IMR-90 (cell line): ENCODE measurements around the gene FAM180A. TPM values are rescaled to one million over a fixed set of nuclear protein-coding genes. Genes with fewer than 3 reads are reported as not detected.

Experiments
- ATAC-seq: fragments of 200-7000 bp; cut with Tn5 transposase; 2 replicates; pipeline ENCODE4 v1.9.1; 2020; ENCODE audit warnings: low read depth, mild to moderate bottlenecking, moderate library complexity
- BruUV-seq: library from RNA; stranded (reverse); fragments of 400-500 nt; replicated peaks from 2 replicates; lab custom pipeline; 2021; lab: Mats Ljungman, UMichigan
- CTCF ChIA-PET: fragments of 300-600 bp; formaldehyde crosslinking; extraction: SDS; loops from one replicate; lab custom pipeline; 2021; ENCODE audit warnings: antibody characterized with exemption; lab: Yijun Ruan, JAX
- POLR2A ChIA-PET: fragments of 300-600 bp; sonication (Branson Sonifier 250); formaldehyde crosslinking; loops from one replicate; lab custom pipeline; 2022; ENCODE audit warnings: antibody characterized with exemption; ENCODE audit not compliant: unreplicated experiment; lab: Charles Lee
- DNase-seq: peaks from one replicate; pipeline ENCODE4 v3.0.0; 2013
- H2AFZ ChIP-seq: replicated peaks from 2 replicates; pipeline ENCODE3; 2013; ENCODE audit warnings: low read length, mild to moderate bottlenecking; ENCODE audit not compliant: poor library complexity
- H2AK5ac ChIP-seq: 2 replicates; pipeline ENCODE4 v1.6.1; 2013; ENCODE audit warnings: low read depth, low read length, inconsistent platforms
- H2AK9ac ChIP-seq: replicated peaks from 2 replicates; pipeline ENCODE3; 2013; ENCODE audit warnings: mild to moderate bottlenecking, low read depth, low read length, moderate library complexity; ENCODE audit not compliant: poor library complexity
- H2BK120ac ChIP-seq: 2 replicates; pipeline ENCODE4 v1.6.1; 2013; ENCODE audit warnings: low read depth, low read length, inconsistent platforms
- H2BK15ac ChIP-seq: 3 replicates; pipeline ENCODE4 v1.6.1; 2013; ENCODE audit warnings: low read depth, low read length, inconsistent platforms
- H2BK20ac ChIP-seq: 2 replicates; pipeline ENCODE4 v1.6.1; 2013; ENCODE audit warnings: low read depth, mild to moderate bottlenecking, inconsistent platforms, low read length, moderate library complexity
- H2BK5ac ChIP-seq: 2 replicates; pipeline ENCODE4 v1.6.1; 2013; ENCODE audit warnings: mild to moderate bottlenecking, low read depth, low read length, inconsistent platforms; ENCODE audit not compliant: poor library complexity, severe bottlenecking
- H3K14ac ChIP-seq: replicated peaks from 2 replicates; pipeline ENCODE4 v1.6.1; 2013; ENCODE audit warnings: low read depth, low read length, inconsistent platforms
- H3K18ac ChIP-seq: 2 replicates; pipeline ENCODE4 v1.6.1; 2013; ENCODE audit warnings: low read depth, low read length, control low read depth
- H3K23ac ChIP-seq: 2 replicates; pipeline ENCODE4 v1.6.1; 2013; ENCODE audit warnings: low read depth, low read length, inconsistent platforms
- H3K27ac ChIP-seq: 2 replicates; pipeline ENCODE4 v1.5.1; 2013; ENCODE audit warnings: mild to moderate bottlenecking, control low read depth, low read length; ENCODE audit not compliant: insufficient read depth
- H3K27me3 ChIP-seq: 2 replicates; pipeline ENCODE4 v1.6.1; 2013; ENCODE audit warnings: low read length; ENCODE audit not compliant: control insufficient read depth, insufficient read depth
- H3K36me3 ChIP-seq: 2 replicates; pipeline ENCODE4 v1.6.1; 2013; ENCODE audit warnings: low read length, mixed read lengths; ENCODE audit not compliant: control insufficient read depth, insufficient read depth
- H3K4ac ChIP-seq: 2 replicates; pipeline ENCODE4 v1.6.1; 2013; ENCODE audit warnings: low read depth, low read length, inconsistent platforms
- H3K4me1 ChIP-seq: 2 replicates; pipeline ENCODE4 v1.6.1; 2013; ENCODE audit warnings: low read length, mixed read lengths; ENCODE audit not compliant: control insufficient read depth, insufficient read depth
- H3K4me2 ChIP-seq: 2 replicates; pipeline ENCODE4 v1.6.1; 2013; ENCODE audit warnings: low read depth, mild to moderate bottlenecking, control low read depth, low read length, moderate library complexity
- H3K4me3 ChIP-seq: 2 replicates; pipeline ENCODE4 v1.5.1; 2013; ENCODE audit warnings: low read depth, mild to moderate bottlenecking, control low read depth, low read length, moderate library complexity; ENCODE audit not compliant: insufficient read depth
- H3K56ac ChIP-seq: 2 replicates; pipeline ENCODE4 v1.6.1; 2013; ENCODE audit warnings: low read length, inconsistent platforms; ENCODE audit not compliant: insufficient read depth; ENCODE audit errors: extremely low read depth
- H3K79me1 ChIP-seq, 2 experiments: 2 replicates each; pipeline ENCODE4 v1.6.1; 2013; ENCODE audit warnings: low read length in 2 of 2, inconsistent platforms in 1 of 2, low read depth in 1 of 2
- H3K9ac ChIP-seq: 2 replicates; pipeline ENCODE4 v1.6.1; 2013; ENCODE audit warnings: low read depth, low read length, control low read depth
- H3K9me1 ChIP-seq: 2 replicates; pipeline ENCODE4 v1.6.1; 2013; ENCODE audit warnings: low read length, inconsistent platforms; ENCODE audit not compliant: insufficient read depth
- H3K9me3 ChIP-seq: 2 replicates; pipeline ENCODE4 v1.6.1; 2013; ENCODE audit warnings: low read length; ENCODE audit not compliant: control insufficient read depth, insufficient read depth
- H4K20me1 ChIP-seq: 2 replicates; pipeline ENCODE4 v1.6.1; 2013; ENCODE audit warnings: low read length, inconsistent platforms; ENCODE audit not compliant: insufficient read depth
- H4K5ac ChIP-seq: 2 replicates; pipeline ENCODE4 v1.6.1; 2013; ENCODE audit warnings: mild to moderate bottlenecking, low read depth, low read length, control low read depth
- H4K8ac ChIP-seq, 2 experiments: 2 replicates each; pipeline ENCODE4 v1.6.1; 2013; ENCODE audit warnings: low read depth in 2 of 2, low read length in 2 of 2, control low read depth in 1 of 2, inconsistent platforms in 1 of 2
- H4K91ac ChIP-seq: 2 replicates; pipeline ENCODE4 v1.6.1; 2013; ENCODE audit warnings: low read depth, low read length, inconsistent platforms; ENCODE audit not compliant: insufficient read depth
- BHLHE40 ChIP-seq: fragments of 150-350 bp; IDR thresholded peaks from 2 replicates; pipeline ENCODE4 v1.6.1; 2016; ENCODE audit warnings: mild to moderate bottlenecking, low read depth, low read length
- CEBPB ChIP-seq: IDR thresholded peaks from 2 replicates; pipeline ENCODE4 v1.6.1; 2012; ENCODE audit warnings: low read depth, low read length, improper control_type of control experiment
- CHD1 ChIP-seq: IDR thresholded peaks from 2 replicates; pipeline ENCODE4 v1.6.1; 2012; ENCODE audit warnings: low read depth, low read length, improper control_type of control experiment
- ELK1 ChIP-seq: fragments of 150-350 bp; IDR thresholded peaks from 2 replicates; pipeline ENCODE4 v1.6.1; 2016; ENCODE audit warnings: low read depth, mild to moderate bottlenecking, low read length, moderate library complexity, borderline replicate concordance
- FOS ChIP-seq: fragments of 150-350 bp; IDR thresholded peaks from 2 replicates; pipeline ENCODE4 v1.6.1; 2016; ENCODE audit warnings: low read depth, low read length
- MAFK ChIP-seq: IDR thresholded peaks from 2 replicates; pipeline ENCODE4 v1.6.1; 2012; ENCODE audit warnings: low read depth, low read length, improper control_type of control experiment
- MXI1 ChIP-seq: IDR thresholded peaks from 2 replicates; pipeline ENCODE4 v1.6.1; 2012; ENCODE audit warnings: low read depth, mild to moderate bottlenecking, low read length, moderate library complexity, borderline replicate concordance
- NFE2L2 ChIP-seq: fragments of 150-350 bp; IDR thresholded peaks from 2 replicates; pipeline ENCODE4 v1.6.1; 2016; ENCODE audit warnings: low read depth, mild to moderate bottlenecking, low read length
- RAD21 ChIP-seq: IDR thresholded peaks from 2 replicates; pipeline ENCODE4 v1.6.1; 2012; ENCODE audit warnings: low read length, improper control_type of control experiment
- RFX5 ChIP-seq: IDR thresholded peaks from 2 replicates; pipeline ENCODE4 v1.8.0; 2012; ENCODE audit warnings: low read depth, mild to moderate bottlenecking, low read length, moderate library complexity
- SMC3 ChIP-seq: fragments of 150-350 bp; IDR thresholded peaks from 2 replicates; pipeline ENCODE4 v1.6.1; 2016; ENCODE audit warnings: low read depth, mild to moderate bottlenecking, antibody characterized with exemption, low read length, moderate library complexity
- WGBS, 2 experiments: methylation state at CpG; one replicate each; pipeline versions ENCODE4 v1.1.5 to v1.1.7; 2013; ENCODE audit warnings: missing lambda C conversion rate in 2 of 2; ENCODE audit not compliant: insufficient read length in 1 of 2; ENCODE audit errors: extremely low coverage in 2 of 2; 5-methylcytosine and 5-hydroxymethylcytosine counted together
- dilution Hi-C: fragments of 300-500 bp; cut with HindIII; formaldehyde crosslinking; loops from one replicate; pipeline ENCODE4 v1.14.3; 2018; ENCODE audit warnings: low sequenced_read_pairs; ENCODE audit not compliant: unreplicated experiment
- in situ Hi-C: fragments of 300-500 bp; cut with MboI; formaldehyde crosslinking; loops from 3 replicates; pipeline ENCODE4 v1.14.3; 2019; ENCODE audit warnings: low sequenced_read_pairs, inconsistent platforms, mixed read lengths
- intact Hi-C: fragments of 100-400 bp; cut with micrococcal nuclease; formaldehyde crosslinking; loops from 2 replicates; pipeline ENCODE4 v1.10.0; 2022
- polyA plus RNA-seq, 3 experiments: library from polyadenylated mRNA; depleted of rRNA; stranded (reverse); fragments of >200 nt; gene quantifications; 2 replicates each; pipeline ENCODE4 v1.2.3, GENCODE V29; 2012; ENCODE audit warnings: low replicate concordance in 1 of 3
- total RNA-seq: library from RNA; depleted of rRNA; stranded (reverse); fragments of >200 nt; gene quantifications from 2 replicates; pipeline ENCODE4 v1.2.3, GENCODE V29; 2012
- TF ChIP-seq, protein P1 (sequence below): fragments of 150-350 bp; IDR thresholded peaks from 2 replicates; pipeline ENCODE4 v1.6.1; 2017; ENCODE audit warnings: mild to moderate bottlenecking, antibody characterized with exemption, low read length, low read depth
- TF ChIP-seq, protein P2 (sequence below): conservative IDR thresholded peaks from 2 replicates; pipeline ENCODE4 v1.5.1; 2012; ENCODE audit warnings: mild to moderate bottlenecking, low read depth, low read length, improper control_type of control experiment

The FAM180A gene
- total and polyA plus RNA-seq, 2 of the 4 experiments (the other 2 are of a cell fraction), result 1.3 to 2.0 TPM

- Histone ChIP-seq H3K4ac (peak overlapping the region; percentile 97), H3K27ac (peak overlapping the region; percentile 3), H4K20me1 (no peaks in the 10 kb centered on the region), H2BK20ac (peak overlapping the region; percentile 92), H3K14ac (peak overlapping the region; percentile 97), H3K9me1 (peaks cover 14% of the 10 kb centered on the region), H3K56ac (no peak overlapping the region), H3K79me1 (no peaks in the 10 kb centered on the region), H3K4me1 (peaks cover 17% of the 10 kb centered on the region), H3K4me3 (no peak overlapping the region), H2BK120ac (peak overlapping the region; percentile 91), H3K36me3 (no peaks in the 10 kb centered on the region), H2BK5ac (peak overlapping the region; percentile 85), H2AK9ac (peak overlapping the region; percentile 74), H2AK5ac (peak overlapping the region; percentile 85), H3K4me2 (0 out of 2 replicates have a peak overlapping the region, but pooled peaks have one; percentile 12), H4K91ac (peak overlapping the region; percentile 92), H3K27me3 (no peaks in the 10 kb centered on the region), H3K18ac (peak overlapping the region; percentile 90), H3K23ac (peak overlapping the region; percentile 89), H2AFZ (peak overlapping the region; percentile 93), H4K8ac (peak overlapping the region; percentile 68 to 92), H3K9ac (peak overlapping the region; percentile 38; the same call in 1 of the 2 replicates), H2BK15ac (peak overlapping the region; percentile 88; the same call in 2 of the 3 replicates), H4K5ac (peak overlapping the region; percentile 87), H3K9me3 (no peaks in the 10 kb centered on the region)
- no peak for TF ChIP-seq RAD21
- TF ChIP-seq, protein P1, sequence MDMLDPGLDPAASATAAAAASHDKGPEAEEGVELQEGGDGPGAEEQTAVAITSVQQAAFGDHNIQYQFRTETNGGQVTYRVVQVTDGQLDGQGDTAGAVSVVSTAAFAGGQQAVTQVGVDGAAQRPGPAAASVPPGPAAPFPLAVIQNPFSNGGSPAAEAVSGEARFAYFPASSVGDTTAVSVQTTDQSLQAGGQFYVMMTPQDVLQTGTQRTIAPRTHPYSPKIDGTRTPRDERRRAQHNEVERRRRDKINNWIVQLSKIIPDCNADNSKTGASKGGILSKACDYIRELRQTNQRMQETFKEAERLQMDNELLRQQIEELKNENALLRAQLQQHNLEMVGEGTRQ, result no peak
- TF ChIP-seq NFE2L2, result no peak
- TF ChIP-seq MXI1, result no peak
- TF ChIP-seq CHD1, result no peak
- TF ChIP-seq, protein P2, sequence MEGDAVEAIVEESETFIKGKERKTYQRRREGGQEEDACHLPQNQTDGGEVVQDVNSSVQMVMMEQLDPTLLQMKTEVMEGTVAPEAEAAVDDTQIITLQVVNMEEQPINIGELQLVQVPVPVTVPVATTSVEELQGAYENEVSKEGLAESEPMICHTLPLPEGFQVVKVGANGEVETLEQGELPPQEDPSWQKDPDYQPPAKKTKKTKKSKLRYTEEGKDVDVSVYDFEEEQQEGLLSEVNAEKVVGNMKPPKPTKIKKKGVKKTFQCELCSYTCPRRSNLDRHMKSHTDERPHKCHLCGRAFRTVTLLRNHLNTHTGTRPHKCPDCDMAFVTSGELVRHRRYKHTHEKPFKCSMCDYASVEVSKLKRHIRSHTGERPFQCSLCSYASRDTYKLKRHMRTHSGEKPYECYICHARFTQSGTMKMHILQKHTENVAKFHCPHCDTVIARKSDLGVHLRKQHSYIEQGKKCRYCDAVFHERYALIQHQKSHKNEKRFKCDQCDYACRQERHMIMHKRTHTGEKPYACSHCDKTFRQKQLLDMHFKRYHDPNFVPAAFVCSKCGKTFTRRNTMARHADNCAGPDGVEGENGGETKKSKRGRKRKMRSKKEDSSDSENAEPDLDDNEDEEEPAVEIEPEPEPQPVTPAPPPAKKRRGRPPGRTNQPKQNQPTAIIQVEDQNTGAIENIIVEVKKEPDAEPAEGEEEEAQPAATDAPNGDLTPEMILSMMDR, result no peak
- TF ChIP-seq BHLHE40, result no peak
- TF ChIP-seq RFX5, result no peak
- TF ChIP-seq CEBPB, result no peak
- TF ChIP-seq SMC3, result no peak
- TF ChIP-seq MAFK, result no peak
- no peak for TF ChIP-seq FOS
- TF ChIP-seq ELK1, result no peak
- 80% methylated on average over 1 of the region's 10 CpGs; no CpG with 5 or more reads in 1 of the 2 experiments for WGBS, 2 experiments
- ATAC-seq (peak; percentile 63), DNase-seq (peak; percentile 59)
- dilution Hi-C loops (no loop called here), intact Hi-C loops (no loop called here), in situ Hi-C loops (no loop called here)
- POLR2A ChIA-PET, result no interaction called here
- CTCF ChIA-PET, result no interaction called here
- no TSS peak for BruUV-seq
Measured at GRCh38 chr7:135761751-135762488, 13.3 kb upstream of the FAM180A start.
